Measurements from ENCODE around the gene HIPK2. TPM values are rescaled to one million over a fixed set of nuclear protein-coding genes. Genes with fewer than 3 reads are reported as not detected.

The HIPK2 gene
- polyA plus RNA-seq, 1 donor (not counting 4 experiments of a cell fraction or from before 2014, with no cell fraction given): 5.8 TPM

- no peak overlapping the region for H3K4me3 ChIP-seq (ENCODE audit: control insufficient read depth in 2 of 3, extremely low read depth in 1 of 3, insufficient read depth in 2 of 3, low read depth in 1 of 3, low read length in 3 of 3)
- no peaks in the 10 kb centered on the region for H3K27me3 ChIP-seq (ENCODE audit: control insufficient read depth, extremely low read depth, insufficient read depth, low read length)
- peaks cover 51% of the 10 kb centered on the region for H3K79me2 ChIP-seq (ENCODE audit: control insufficient read depth, insufficient read depth, low read length)
- no peak overlapping the region for H2AFZ ChIP-seq (ENCODE audit: control insufficient read depth, low read length)
- no peak overlapping the region for H3K27ac ChIP-seq (ENCODE audit: control insufficient read depth, insufficient read depth, low read length)
- no peak overlapping the region for H3K4me2 ChIP-seq (ENCODE audit: control insufficient read depth, extremely low read depth, insufficient read depth, low read depth, low read length)
- H3K9me3 ChIP-seq (ENCODE audit: control insufficient read depth, low read depth, low read length): no peaks in the 10 kb centered on the region
- TF ChIP-seq CTCF (optimal IDR thresholded peaks at IDR 0.05 in 1 of 3, IDR thresholded peaks at IDR 0.05 in 1 of 3, conservative IDR thresholded peaks at IDR 0.05 in 1 of 3; ENCODE audit: extremely low read depth in 1 of 3, insufficient read depth in 2 of 3, low read length in 3 of 3): no peak
- DNase-seq (ENCODE audit: low read depth, low spot score) (no peak), FAIRE-seq (no peak)
- H3K4me1 ChIP-seq (ENCODE audit: control insufficient read depth, extremely low read depth, insufficient read depth, low read length): peaks cover 19% of the 10 kb centered on the region
- dilution Hi-C loops (cut with MboI; ENCODE audit: extremely low pct_ligation_motif_present, low sequenced_read_pairs): no loop called here
- no peaks in the 10 kb centered on the region for H4K20me1 ChIP-seq (ENCODE audit: control insufficient read depth, extremely low read depth, insufficient read depth, low read length)
- H3K9me1 ChIP-seq (ENCODE audit: control insufficient read depth, extremely low read depth, insufficient read depth, low read length): no peaks in the 10 kb centered on the region
- no peak overlapping the region for H3K9ac ChIP-seq (ENCODE audit: control insufficient read depth, extremely low read depth, insufficient read depth, low read length)
- H3K36me3 ChIP-seq (ENCODE audit: control insufficient read depth in 2 of 2, extremely low read depth in 1 of 2, insufficient read depth in 2 of 2, low read length in 2 of 2): no peaks in the 10 kb centered on the region
Observed at GRCh38 chr7:139722604-139723003, 55.2 kb downstream of the HIPK2 start.

GRCh38 chr7:139721821-139722220, 56.0 kb downstream of the HIPK2 start:
- peaks cover 11% of the 10 kb centered on the region for H3K4me1 ChIP-seq (ENCODE audit: control insufficient read depth, extremely low read depth, insufficient read depth, low read length)

More at GRCh38 chr7:139721821-139722220, 56.0 kb downstream of the HIPK2 start:
- H3K4me2 ChIP-seq (ENCODE audit: control insufficient read depth, extremely low read depth, insufficient read depth, low read depth, low read length): no peak overlapping the region
- H3K36me3 ChIP-seq (ENCODE audit: control insufficient read depth in 2 of 2, extremely low read depth in 1 of 2, insufficient read depth in 2 of 2, low read length in 2 of 2): no peaks in the 10 kb centered on the region
- peaks cover 3% of the 10 kb centered on the region for H3K9me1 ChIP-seq (ENCODE audit: control insufficient read depth, extremely low read depth, insufficient read depth, low read length)
- no peak overlapping the region for H3K9ac ChIP-seq (ENCODE audit: control insufficient read depth, extremely low read depth, insufficient read depth, low read length)
- H3K79me2 ChIP-seq (ENCODE audit: control insufficient read depth, insufficient read depth, low read length): peaks cover 51% of the 10 kb centered on the region
- no peak overlapping the region for H3K27ac ChIP-seq (ENCODE audit: control insufficient read depth, insufficient read depth, low read length)
- FAIRE-seq (no peak), DNase-seq (ENCODE audit: low read depth, low spot score) (no peak)
- H4K20me1 ChIP-seq (ENCODE audit: control insufficient read depth, extremely low read depth, insufficient read depth, low read length): no peaks in the 10 kb centered on the region
- H2AFZ ChIP-seq (ENCODE audit: control insufficient read depth, low read length): no peak overlapping the region
- H3K27me3 ChIP-seq (ENCODE audit: control insufficient read depth, extremely low read depth, insufficient read depth, low read length): no peaks in the 10 kb centered on the region
- no peak overlapping the region for H3K4me3 ChIP-seq (ENCODE audit: control insufficient read depth in 2 of 3, extremely low read depth in 1 of 3, insufficient read depth in 2 of 3, low read depth in 1 of 3, low read length in 3 of 3)
- dilution Hi-C loops (cut with MboI; ENCODE audit: extremely low pct_ligation_motif_present, low sequenced_read_pairs): no loop called here
- no peaks in the 10 kb centered on the region for H3K9me3 ChIP-seq (ENCODE audit: control insufficient read depth, low read depth, low read length)
- TF ChIP-seq EZH2 (IDR thresholded peaks at IDR 0.05; ENCODE audit: low read length): no peak
- TF ChIP-seq CTCF (optimal IDR thresholded peaks at IDR 0.05 in 1 of 3, IDR thresholded peaks at IDR 0.05 in 1 of 3, conservative IDR thresholded peaks at IDR 0.05 in 1 of 3; ENCODE audit: extremely low read depth in 1 of 3, insufficient read depth in 2 of 3, low read length in 3 of 3): no peak
